ENCODE measurements around the gene SLC29A3.

Gene SLC29A3

DNA sequence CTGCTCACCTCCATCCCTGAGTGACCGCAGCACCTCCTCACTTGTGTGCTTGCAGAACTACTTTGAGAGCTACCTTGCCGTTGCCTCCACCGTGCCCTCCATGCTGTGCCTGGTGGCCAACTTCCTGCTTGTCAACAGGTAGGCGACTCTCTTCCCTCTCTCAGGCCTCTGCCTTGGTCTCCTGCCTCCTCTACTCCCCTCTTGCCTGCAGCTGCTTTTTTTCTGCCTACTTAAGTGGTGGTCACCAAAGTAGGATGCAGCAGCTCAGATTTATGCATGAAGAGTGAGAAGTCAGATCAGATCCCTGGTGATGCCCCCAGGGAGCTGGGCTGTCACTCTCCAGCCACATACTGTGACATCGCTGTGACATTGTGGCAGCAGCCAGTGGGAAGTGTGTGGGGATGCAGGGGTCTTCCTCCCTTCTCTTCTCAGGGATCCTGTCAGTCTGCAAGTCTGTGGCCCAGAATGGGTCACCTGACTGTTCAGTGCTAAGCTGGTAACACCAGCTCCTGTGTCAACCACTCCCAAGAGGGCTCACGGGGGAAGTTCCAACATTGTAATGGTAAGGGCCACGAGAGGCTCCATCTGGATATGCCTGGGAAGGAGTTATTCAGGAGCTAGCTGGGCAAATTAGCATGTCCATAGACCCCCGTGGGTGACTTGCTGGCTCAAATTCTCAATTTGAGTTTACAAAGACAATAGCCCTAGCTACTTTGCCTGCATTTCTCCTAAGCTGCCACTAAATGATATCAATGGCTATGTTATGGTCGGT is 25.3 kb downstream of the SLC29A3 start:
- H3K27me3 ChIP-seq (ENCODE audit: insufficient read depth, low read length, poor library complexity) = no peaks in the 10 kb centered on the region
- H3K4me1 ChIP-seq (ENCODE audit: insufficient read depth, low read length) = no peaks in the 10 kb centered on the region
- H3K79me2 ChIP-seq (ENCODE audit: insufficient read depth, low read length) = no peaks in the 10 kb centered on the region
- DNase-seq = no peak
- no peaks in the 10 kb centered on the region for H3K9me3 ChIP-seq (ENCODE audit: insufficient read depth, low read length, severe bottlenecking)
- no peak overlapping the region for H3K4me3 ChIP-seq (ENCODE audit: low read depth in 1 of 2, low read length in 2 of 2)
- no peak overlapping the region for H3K4me2 ChIP-seq (ENCODE audit: insufficient read depth, low read length)
- no peak overlapping the region for H2AFZ ChIP-seq (ENCODE audit: low read depth, low read length)
- H3K9ac ChIP-seq (ENCODE audit: low read depth, low read length) = no peak overlapping the region
- TF ChIP-seq EZH2 (IDR thresholded peaks at IDR 0.05; ENCODE audit: borderline replicate concordance, low read depth, low read length, severe bottlenecking) = no peak
- TF ChIP-seq, protein P1, sequence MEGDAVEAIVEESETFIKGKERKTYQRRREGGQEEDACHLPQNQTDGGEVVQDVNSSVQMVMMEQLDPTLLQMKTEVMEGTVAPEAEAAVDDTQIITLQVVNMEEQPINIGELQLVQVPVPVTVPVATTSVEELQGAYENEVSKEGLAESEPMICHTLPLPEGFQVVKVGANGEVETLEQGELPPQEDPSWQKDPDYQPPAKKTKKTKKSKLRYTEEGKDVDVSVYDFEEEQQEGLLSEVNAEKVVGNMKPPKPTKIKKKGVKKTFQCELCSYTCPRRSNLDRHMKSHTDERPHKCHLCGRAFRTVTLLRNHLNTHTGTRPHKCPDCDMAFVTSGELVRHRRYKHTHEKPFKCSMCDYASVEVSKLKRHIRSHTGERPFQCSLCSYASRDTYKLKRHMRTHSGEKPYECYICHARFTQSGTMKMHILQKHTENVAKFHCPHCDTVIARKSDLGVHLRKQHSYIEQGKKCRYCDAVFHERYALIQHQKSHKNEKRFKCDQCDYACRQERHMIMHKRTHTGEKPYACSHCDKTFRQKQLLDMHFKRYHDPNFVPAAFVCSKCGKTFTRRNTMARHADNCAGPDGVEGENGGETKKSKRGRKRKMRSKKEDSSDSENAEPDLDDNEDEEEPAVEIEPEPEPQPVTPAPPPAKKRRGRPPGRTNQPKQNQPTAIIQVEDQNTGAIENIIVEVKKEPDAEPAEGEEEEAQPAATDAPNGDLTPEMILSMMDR (IDR thresholded peaks at IDR 0.05; ENCODE audit: borderline replicate concordance, extremely low read depth, low read length, poor library complexity, severe bottlenecking) = no peak
- peaks cover 4% of the 10 kb centered on the region; the same call in 1 of the 2 replicates for H4K20me1 ChIP-seq (ENCODE audit: insufficient read depth, low read length)
- H3K36me3 ChIP-seq (ENCODE audit: insufficient read depth, low read length) = peaks cover under 1% of the 10 kb centered on the region; the same call in 1 of the 2 replicates
- no peak overlapping the region for H3K27ac ChIP-seq (ENCODE audit: low read length)
- no peak for ATAC-seq (ENCODE audit: insufficient read depth, low read depth)

GRCh38 chr10:71344993-71345480 is 26.0 kb downstream of the SLC29A3 start:
- Histone ChIP-seq H3K9me3 (ENCODE audit: insufficient read depth, low read length, severe bottlenecking) (no peaks in the 10 kb centered on the region), H3K4me2 (ENCODE audit: insufficient read depth, low read length) (no peak overlapping the region), H4K20me1 (ENCODE audit: insufficient read depth, low read length) (peaks cover 9% of the 10 kb centered on the region), H3K79me2 (ENCODE audit: insufficient read depth, low read length) (no peaks in the 10 kb centered on the region), H3K27ac (ENCODE audit: low read length) (no peak overlapping the region), H3K9ac (ENCODE audit: low read depth, low read length) (no peak overlapping the region), H3K27me3 (ENCODE audit: insufficient read depth, low read length, poor library complexity) (no peaks in the 10 kb centered on the region), H3K36me3 (ENCODE audit: insufficient read depth, low read length) (no peaks in the 10 kb centered on the region), H2AFZ (ENCODE audit: low read depth, low read length) (no peak overlapping the region), H3K4me3 (ENCODE audit: low read depth in 1 of 2, low read length in 2 of 2) (no peak overlapping the region), H3K4me1 (ENCODE audit: insufficient read depth, low read length) (no peaks in the 10 kb centered on the region)
- DNase-seq (no peak), ATAC-seq (ENCODE audit: insufficient read depth, low read depth) (peak; percentile 64)
- TF ChIP-seq, protein P1 (IDR thresholded peaks at IDR 0.05; ENCODE audit: borderline replicate concordance, extremely low read depth, low read length, poor library complexity, severe bottlenecking) = no peak
- TF ChIP-seq EZH2 (IDR thresholded peaks at IDR 0.05; ENCODE audit: borderline replicate concordance, low read depth, low read length, severe bottlenecking) = no peak

DNA sequence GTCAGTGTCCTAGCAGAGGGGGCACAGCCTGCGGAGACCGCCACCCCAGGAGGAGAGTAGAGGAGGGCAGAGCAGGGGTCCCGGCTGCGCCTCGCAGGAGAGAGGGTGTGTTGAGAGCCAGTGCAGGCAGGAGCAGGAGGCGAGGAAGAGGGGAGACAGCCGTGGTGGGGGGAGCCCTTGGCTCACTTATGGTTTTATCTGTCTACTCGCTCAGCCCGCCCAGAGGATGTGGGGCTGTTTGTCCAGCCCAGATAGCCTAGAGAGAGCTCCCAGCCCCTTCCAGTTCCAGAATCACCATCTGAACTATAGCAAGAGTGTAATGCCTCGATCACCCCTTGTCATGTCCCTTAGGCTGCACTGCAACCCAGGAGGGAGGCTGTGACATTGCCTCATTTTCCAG is 26.6 kb downstream of the SLC29A3 start:
- Histone ChIP-seq H2AFZ (ENCODE audit: low read depth, low read length) (no peak overlapping the region), H3K9ac (ENCODE audit: low read depth, low read length) (no peak overlapping the region), H3K27ac (ENCODE audit: low read length) (no peak overlapping the region)

More for the DNA sequence above, 26.6 kb downstream of the SLC29A3 start:
- Histone ChIP-seq H4K20me1 (ENCODE audit: insufficient read depth, low read length) (peaks cover 9% of the 10 kb centered on the region), H3K9me3 (ENCODE audit: insufficient read depth, low read length, severe bottlenecking) (no peaks in the 10 kb centered on the region), H3K4me1 (ENCODE audit: insufficient read depth, low read length) (no peaks in the 10 kb centered on the region), H3K36me3 (ENCODE audit: insufficient read depth, low read length) (no peaks in the 10 kb centered on the region), H3K79me2 (ENCODE audit: insufficient read depth, low read length) (no peaks in the 10 kb centered on the region), H3K27me3 (ENCODE audit: insufficient read depth, low read length, poor library complexity) (no peaks in the 10 kb centered on the region), H3K4me3 (ENCODE audit: low read depth in 1 of 2, low read length in 2 of 2) (no peak overlapping the region), H3K4me2 (ENCODE audit: insufficient read depth, low read length) (no peak overlapping the region)
- no peak for TF ChIP-seq EZH2 (IDR thresholded peaks at IDR 0.05; ENCODE audit: borderline replicate concordance, low read depth, low read length, severe bottlenecking)
- TF ChIP-seq, protein P1 (IDR thresholded peaks at IDR 0.05; ENCODE audit: borderline replicate concordance, extremely low read depth, low read length, poor library complexity, severe bottlenecking) = no peak
- ATAC-seq (ENCODE audit: insufficient read depth, low read depth) (no peak), DNase-seq (no peak)

Measured in DND-41 (cell line).